H1 (cell line): ENCODE results near the gene CCNY.
A peak's percentile ranks its signal among the peaks of the same experiment; 100 is the strongest.

ENCODE experiments used
- CBX5 ChIP-seq: fragments of 300-800, 300-1000 bp; sonication (generic); IDR thresholded peaks from 2 replicates; pipeline ENCODE4 v1.7.1; 2016; ENCODE audit warnings: antibody characterized with exemption, low read length, low read depth
- CEBPB ChIP-seq: IDR thresholded peaks from 2 replicates; pipeline ENCODE4 v1.6.1; 2012; ENCODE audit warnings: low read depth, low read length
- EGR1 ChIP-seq: IDR thresholded peaks from 2 replicates; pipeline ENCODE4 v1.6.1; 2011; ENCODE audit warnings: low read depth, low read length, borderline replicate concordance
- EP300 ChIP-seq, 2 experiments: IDR thresholded peaks; 1 replicate in 1 of 2; 2 replicates in 1 of 2; pipeline ENCODE4 v1.6.1; 2011 to 2012; ENCODE audit warnings: low read depth in 2 of 2, low read length in 2 of 2, mild to moderate bottlenecking in 2 of 2, borderline replicate concordance in 1 of 2, inconsistent platforms in 1 of 2, moderate library complexity in 1 of 2
- GTF2F1 ChIP-seq: IDR thresholded peaks from 2 replicates; pipeline ENCODE4 v1.6.1; 2012; ENCODE audit warnings: low read depth, low read length, improper control_type of control experiment, borderline replicate concordance
- JUN ChIP-seq: IDR thresholded peaks from 2 replicates; pipeline ENCODE4 v1.6.1; 2011; ENCODE audit warnings: low read depth, mild to moderate bottlenecking, improper control_type of control experiment, low read length
- POLR2A ChIP-seq, 2 experiments: IDR thresholded peaks; 1 replicate in 1 of 2; 2 replicates in 1 of 2; pipeline ENCODE4 v1.6.1; 2011; ENCODE audit warnings: low read depth in 2 of 2, low read length in 2 of 2, mild to moderate bottlenecking in 2 of 2; ENCODE audit errors: control extremely low read depth in 1 of 2
- RAD21 ChIP-seq, 2 experiments: IDR thresholded peaks in 1 of 2; conservative IDR thresholded peaks in 1 of 2; 2 replicates each; pipeline ENCODE4 v1.6.1; 2011; ENCODE audit warnings: low read depth in 2 of 2, low read length in 2 of 2, improper control_type of control experiment in 1 of 2, inconsistent platforms in 1 of 2, mild to moderate bottlenecking in 1 of 2, moderate library complexity in 1 of 2
- SIX5 ChIP-seq: IDR thresholded peaks from 2 replicates; pipeline ENCODE4 v1.6.1; 2011; ENCODE audit warnings: mild to moderate bottlenecking, low read depth, low read length
- TF ChIP-seq, protein P1 (sequence below), 3 experiments: IDR thresholded peaks; 1 replicate in 2 of 3; 2 replicates in 1 of 3; pipeline versions ENCODE4 v1.5.1 to v1.6.1; 2011; ENCODE audit warnings: low read length in 3 of 3, mild to moderate bottlenecking in 3 of 3, inconsistent platforms in 2 of 3, low read depth in 1 of 3, moderate library complexity in 1 of 3; ENCODE audit not compliant: insufficient read depth in 1 of 3; ENCODE audit errors: control extremely low read depth in 1 of 3
- TF ChIP-seq, protein P2 (sequence below): IDR thresholded peaks from 2 replicates; pipeline ENCODE4 v1.6.1; 2011; ENCODE audit warnings: low read length, improper control_type of control experiment

DNA sequence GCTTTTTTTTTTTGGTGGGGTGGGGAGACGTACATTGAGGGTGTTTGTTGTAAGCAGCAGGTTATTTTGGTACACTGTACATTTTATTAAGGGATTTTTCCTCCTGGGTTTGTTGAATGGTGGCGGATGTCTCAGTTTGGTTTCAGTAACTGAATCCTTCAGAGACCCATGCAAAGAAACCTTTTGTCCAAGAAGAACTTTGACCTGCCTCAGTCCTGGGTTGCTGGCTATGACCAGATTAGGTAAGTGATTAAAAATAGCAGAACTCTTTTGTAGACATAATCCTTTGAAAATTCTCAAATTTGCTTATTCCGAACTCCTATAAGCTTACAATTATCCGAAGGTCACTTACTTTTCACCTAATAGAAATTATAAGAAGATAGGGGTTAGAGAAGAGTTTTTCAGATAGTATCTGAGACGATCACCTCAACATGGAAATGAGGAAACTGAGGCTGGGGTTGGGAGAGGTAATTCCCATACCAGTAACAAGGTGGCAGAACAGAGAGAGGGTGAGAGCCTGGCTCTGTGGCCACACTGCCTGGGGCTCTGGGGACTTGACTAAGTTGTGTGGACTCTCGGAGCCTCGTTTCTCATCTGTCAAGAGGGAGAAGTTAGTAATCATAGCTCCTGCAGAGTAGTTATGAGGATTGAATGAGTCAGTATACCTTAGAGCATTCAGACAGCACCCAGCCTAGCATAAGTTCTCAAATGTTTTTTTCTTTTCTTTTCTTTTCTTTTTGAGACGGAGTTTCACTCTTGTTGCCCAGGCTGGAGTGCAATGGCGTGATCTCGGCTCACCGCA is 87.4 kb downstream of the CCNY start:
- TF ChIP-seq, protein P1, sequence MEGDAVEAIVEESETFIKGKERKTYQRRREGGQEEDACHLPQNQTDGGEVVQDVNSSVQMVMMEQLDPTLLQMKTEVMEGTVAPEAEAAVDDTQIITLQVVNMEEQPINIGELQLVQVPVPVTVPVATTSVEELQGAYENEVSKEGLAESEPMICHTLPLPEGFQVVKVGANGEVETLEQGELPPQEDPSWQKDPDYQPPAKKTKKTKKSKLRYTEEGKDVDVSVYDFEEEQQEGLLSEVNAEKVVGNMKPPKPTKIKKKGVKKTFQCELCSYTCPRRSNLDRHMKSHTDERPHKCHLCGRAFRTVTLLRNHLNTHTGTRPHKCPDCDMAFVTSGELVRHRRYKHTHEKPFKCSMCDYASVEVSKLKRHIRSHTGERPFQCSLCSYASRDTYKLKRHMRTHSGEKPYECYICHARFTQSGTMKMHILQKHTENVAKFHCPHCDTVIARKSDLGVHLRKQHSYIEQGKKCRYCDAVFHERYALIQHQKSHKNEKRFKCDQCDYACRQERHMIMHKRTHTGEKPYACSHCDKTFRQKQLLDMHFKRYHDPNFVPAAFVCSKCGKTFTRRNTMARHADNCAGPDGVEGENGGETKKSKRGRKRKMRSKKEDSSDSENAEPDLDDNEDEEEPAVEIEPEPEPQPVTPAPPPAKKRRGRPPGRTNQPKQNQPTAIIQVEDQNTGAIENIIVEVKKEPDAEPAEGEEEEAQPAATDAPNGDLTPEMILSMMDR (IDR thresholded peaks at IDR 0.05; ENCODE audit: control extremely low read depth in 1 of 3, insufficient read depth in 1 of 3, low read depth in 1 of 3, low read length in 3 of 3) = no peak
- TF ChIP-seq JUN (no peak), EP300 (IDR thresholded peaks at IDR 0.05; ENCODE audit: borderline replicate concordance in 1 of 2, low read depth in 2 of 2, low read length in 2 of 2) (no peak), CEBPB (no peak), CBX5 (no peak), EGR1 (no peak), POLR2A (IDR thresholded peaks at IDR 0.05; ENCODE audit: control extremely low read depth in 1 of 2, low read depth in 2 of 2, low read length in 2 of 2) (no peak), GTF2F1 (no peak), RAD21 (IDR thresholded peaks at IDR 0.05 in 1 of 2, conservative IDR thresholded peaks at IDR 0.05 in 1 of 2; ENCODE audit: low read depth in 2 of 2, low read length in 2 of 2) (0 out of 4 replicates have a peak, but pooled peaks of 1 of the 2 experiments have one; percentile 7), SIX5 (no peak)
- TF ChIP-seq, protein P2, sequence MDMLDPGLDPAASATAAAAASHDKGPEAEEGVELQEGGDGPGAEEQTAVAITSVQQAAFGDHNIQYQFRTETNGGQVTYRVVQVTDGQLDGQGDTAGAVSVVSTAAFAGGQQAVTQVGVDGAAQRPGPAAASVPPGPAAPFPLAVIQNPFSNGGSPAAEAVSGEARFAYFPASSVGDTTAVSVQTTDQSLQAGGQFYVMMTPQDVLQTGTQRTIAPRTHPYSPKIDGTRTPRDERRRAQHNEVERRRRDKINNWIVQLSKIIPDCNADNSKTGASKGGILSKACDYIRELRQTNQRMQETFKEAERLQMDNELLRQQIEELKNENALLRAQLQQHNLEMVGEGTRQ = no peak
